IPS DF 6.9 (cell line): ENCODE data around the gene CASD1.

ENCODE experiments used
- DNase-seq: peaks from one replicate; pipeline ENCODE4 v3.0.0-alpha.2; 2013; ENCODE audit warnings: low read depth, low spot score
- H3K27ac ChIP-seq: one replicate; pipeline ENCODE4 v1.5.1; 2013; ENCODE audit warnings: low read length, control low read depth
- H3K27me3 ChIP-seq: 2 replicates; pipeline ENCODE4 v1.6.1; 2013; ENCODE audit warnings: mild to moderate bottlenecking, low read length; ENCODE audit not compliant: control insufficient read depth, insufficient read depth
- H3K36me3 ChIP-seq: 2 replicates; pipeline ENCODE4 v1.6.1; 2013; ENCODE audit warnings: low read length; ENCODE audit not compliant: control insufficient read depth, insufficient read depth
- H3K4me1 ChIP-seq: 2 replicates; pipeline ENCODE4 v1.6.1; 2013; ENCODE audit warnings: low read length; ENCODE audit not compliant: control insufficient read depth, insufficient read depth
- H3K4me3 ChIP-seq: 2 replicates; pipeline ENCODE4 v1.5.1; 2013; ENCODE audit warnings: mild to moderate bottlenecking, low read length
- H3K9me3 ChIP-seq: 2 replicates; pipeline ENCODE4 v1.6.1; 2013; ENCODE audit warnings: low read length, inconsistent platforms; ENCODE audit not compliant: control insufficient read depth, insufficient read depth
- WGBS: extraction: QIAGEN DNeasy Blood & Tissue Kit; methylation state at CpG from one replicate; pipeline ENCODE4 v1.1.7; 2013; ENCODE audit warnings: mixed read lengths, missing lambda C conversion rate; ENCODE audit not compliant: insufficient read length, insufficient coverage; 5-methylcytosine and 5-hydroxymethylcytosine counted together

Gene CASD1

GRCh38 chr7:94509264-94509886, at the start of gene CASD1:
CASD1 (plus strand) TSS chr7:94509809; CDS start chr7:94510085, 276 bp downstream.
- no CpG with 5 or more reads among the region's 40 CpGs for WGBS
- H3K27me3 ChIP-seq = no peaks in the 10 kb centered on the region
- peak within 1 kb of the TSS; percentile 80; the same call in 1 of the 2 replicates for H3K4me3 ChIP-seq
- no peaks in the 10 kb centered on the region for H3K9me3 ChIP-seq
- no peak for DNase-seq
- H3K36me3 ChIP-seq = no peaks in the 10 kb centered on the region
- H3K27ac ChIP-seq = no peak within 1 kb of the TSS
- peaks cover 3% of the 10 kb centered on the region for H3K4me1 ChIP-seq

- H3K27ac ChIP-seq = no peak overlapping the region
- H3K9me3 ChIP-seq = no peaks in the 10 kb centered on the region
- H3K4me3 ChIP-seq = no peak overlapping the region
- no peaks in the 10 kb centered on the region for H3K27me3 ChIP-seq
- H3K36me3 ChIP-seq = no peaks in the 10 kb centered on the region
- no peaks in the 10 kb centered on the region for H3K4me1 ChIP-seq
- WGBS = no CpG with 5 or more reads among the region's 1 CpG
- no peak for DNase-seq
These were observed 43.1 kb upstream of the CASD1 start for GRCh38 chr7:94466516-94466915.

- Histone ChIP-seq H3K4me3 (no peak overlapping the region), H3K9me3 (no peaks in the 10 kb centered on the region), H3K27ac (no peak overlapping the region), H3K36me3 (no peaks in the 10 kb centered on the region), H3K4me1 (no peaks in the 10 kb centered on the region), H3K27me3 (no peaks in the 10 kb centered on the region)
- no peak for DNase-seq
- no CpG with 5 or more reads among the region's 2 CpGs for whole genome bisulfite sequencing
These were observed 38.0 kb upstream of the CASD1 start for GRCh38 chr7:94471604-94472003.

GRCh38 chr7:94472608-94473007, 37.0 kb upstream of the CASD1 start:
- Histone ChIP-seq H3K36me3 (no peaks in the 10 kb centered on the region), H3K9me3 (no peaks in the 10 kb centered on the region), H3K4me3 (no peak overlapping the region), H3K27ac (no peak overlapping the region), H3K27me3 (no peaks in the 10 kb centered on the region), H3K4me1 (no peaks in the 10 kb centered on the region)
- no CpG with 5 or more reads among the region's 1 CpG for WGBS
- no peak for DNase-seq

- H3K27ac ChIP-seq = no peak overlapping the region
- no peaks in the 10 kb centered on the region for H3K36me3 ChIP-seq
- no CpG with 5 or more reads among the region's 5 CpGs for WGBS
- H3K4me3 ChIP-seq = no peak overlapping the region
- H3K9me3 ChIP-seq = no peaks in the 10 kb centered on the region
- DNase-seq = no peak
- H3K4me1 ChIP-seq = no peaks in the 10 kb centered on the region
- no peaks in the 10 kb centered on the region for H3K27me3 ChIP-seq
These were observed 33.3 kb upstream of the CASD1 start for GRCh38 chr7:94476251-94476840.

- no peaks in the 10 kb centered on the region for H3K4me1 ChIP-seq
- WGBS = no CpG with 5 or more reads among the region's 1 CpG
- no peak overlapping the region for H3K4me3 ChIP-seq
- no peaks in the 10 kb centered on the region for H3K9me3 ChIP-seq
- no peak overlapping the region for H3K27ac ChIP-seq
- no peaks in the 10 kb centered on the region for H3K27me3 ChIP-seq
- no peak for DNase-seq
- no peaks in the 10 kb centered on the region for H3K36me3 ChIP-seq
These were observed 31.7 kb upstream of the CASD1 start for GRCh38 chr7:94477878-94478277.

GRCh38 chr7:94478648-94479214, 30.9 kb upstream of the CASD1 start:
- H3K4me1 ChIP-seq = no peaks in the 10 kb centered on the region
- no peak for DNase-seq
- H3K4me3 ChIP-seq = no peak overlapping the region
- no peak overlapping the region for H3K27ac ChIP-seq
- no peaks in the 10 kb centered on the region for H3K9me3 ChIP-seq
- H3K27me3 ChIP-seq = no peaks in the 10 kb centered on the region
- H3K36me3 ChIP-seq = no peaks in the 10 kb centered on the region
- WGBS = no CpG with 5 or more reads among the region's 3 CpGs

- no peaks in the 10 kb centered on the region for H3K27me3 ChIP-seq
- no CpG with 5 or more reads among the region's 3 CpGs for WGBS
- no peak for DNase-seq
- no peaks in the 10 kb centered on the region for H3K4me1 ChIP-seq
- H3K27ac ChIP-seq = no peak overlapping the region
- no peaks in the 10 kb centered on the region for H3K36me3 ChIP-seq
- no peak overlapping the region for H3K4me3 ChIP-seq
- no peaks in the 10 kb centered on the region for H3K9me3 ChIP-seq
These were observed 28.3 kb upstream of the CASD1 start for GRCh38 chr7:94481279-94481678.

- DNase-seq = no peak
- no peak overlapping the region for H3K27ac ChIP-seq
- no CpG with 5 or more reads among the region's 9 CpGs for WGBS
- H3K9me3 ChIP-seq = no peaks in the 10 kb centered on the region
- H3K4me3 ChIP-seq = no peak overlapping the region
- no peaks in the 10 kb centered on the region for H3K4me1 ChIP-seq
- no peaks in the 10 kb centered on the region for H3K36me3 ChIP-seq
- H3K27me3 ChIP-seq = no peaks in the 10 kb centered on the region
These were observed 26.8 kb upstream of the CASD1 start for GRCh38 chr7:94482796-94483195.

- Histone ChIP-seq H3K4me3 (no peak overlapping the region), H3K27ac (no peak overlapping the region), H3K36me3 (no peaks in the 10 kb centered on the region), H3K27me3 (no peaks in the 10 kb centered on the region), H3K9me3 (no peaks in the 10 kb centered on the region), H3K4me1 (no peaks in the 10 kb centered on the region)
- no CpG with 5 or more reads among the region's 2 CpGs for WGBS
- DNase-seq = no peak
These were observed 25.8 kb upstream of the CASD1 start for GRCh38 chr7:94483843-94484242.

- no peak overlapping the region for H3K27ac ChIP-seq
- no peaks in the 10 kb centered on the region for H3K36me3 ChIP-seq
- H3K9me3 ChIP-seq = no peaks in the 10 kb centered on the region
- H3K27me3 ChIP-seq = no peaks in the 10 kb centered on the region
- no peaks in the 10 kb centered on the region for H3K4me1 ChIP-seq
- WGBS = no CpG with 5 or more reads among the region's 3 CpGs
- no peak for DNase-seq
- H3K4me3 ChIP-seq = no peak overlapping the region
These were observed 23.4 kb upstream of the CASD1 start for GRCh38 chr7:94486216-94486615.
